OCI-LY7 (cell line): Measurements from ENCODE around the gene EPHX1. TPM values are rescaled to one million over a fixed set of nuclear protein-coding genes. Genes with fewer than 3 reads are reported as not detected.
"Not testable (repeated sequence)": the region's sequence is repeated elsewhere in the genome, so short reads cannot be mapped to it uniquely, and the experiment has no call there.

Source experiments
- BruUV-seq: library from RNA; stranded (reverse); fragments of 400-500 nt; replicated peaks from 2 replicates; lab custom pipeline; 2021; lab: Mats Ljungman, UMichigan
- CTCF ChIA-PET: fragments of 300-600 bp; sonication (Branson Sonifier 250); formaldehyde crosslinking; loops from one replicate; lab custom pipeline; 2022; ENCODE audit warnings: antibody characterized with exemption; ENCODE audit not compliant: unreplicated experiment; lab: Charles Lee
- POLR2A ChIA-PET: fragments of 300-600 bp; sonication (Branson Sonifier 250); formaldehyde crosslinking; loops from one replicate; lab custom pipeline; 2022; ENCODE audit warnings: antibody characterized with exemption; lab: Charles Lee
- DNase-seq: peaks from one replicate; pipeline ENCODE4 v3.0.0-alpha.2; 2015; ENCODE audit warnings: low spot score
- H2AFZ ChIP-seq: fragments of 200-600 bp; sonication (generic), shearing (Covaris generic); 2 replicates; pipeline ENCODE4 v1.6.1; 2014; ENCODE audit warnings: mild to moderate bottlenecking, antibody characterized with exemption, low read length, moderate library complexity
- H3K27ac ChIP-seq: fragments of 200-600 bp; sonication (generic); 2 replicates; pipeline ENCODE4 v1.5.1; 2014; ENCODE audit warnings: mixed run types, low read depth, mild to moderate bottlenecking, moderate library complexity, low read length, inconsistent platforms; ENCODE audit not compliant: poor library complexity, severe bottlenecking
- H3K36me3 ChIP-seq: fragments of 200-600 bp; sonication (generic); 2 replicates; pipeline ENCODE4 v1.6.1; 2014; ENCODE audit warnings: mild to moderate bottlenecking, antibody characterized with exemption, low read length, moderate library complexity, mixed read lengths; ENCODE audit not compliant: insufficient read depth
- H3K4me1 ChIP-seq: fragments of 200-600 bp; sonication (generic); 2 replicates; pipeline ENCODE4 v1.5.1; 2014; ENCODE audit warnings: mild to moderate bottlenecking, low read length; ENCODE audit not compliant: insufficient read depth, poor library complexity, severe bottlenecking
- H3K4me2 ChIP-seq: fragments of 200-600 bp; sonication (generic); 2 replicates; pipeline ENCODE4 v1.6.1; 2014; ENCODE audit warnings: mild to moderate bottlenecking, low read length
- H3K4me3 ChIP-seq: fragments of 200-600 bp; sonication (generic); 2 replicates; pipeline ENCODE4 v1.5.1; 2014; ENCODE audit warnings: mild to moderate bottlenecking, low read depth, low read length; ENCODE audit not compliant: poor library complexity, severe bottlenecking
- H3K79me2 ChIP-seq: fragments of 200-600 bp; sonication (generic); 2 replicates; pipeline ENCODE4 v1.6.1; 2016; ENCODE audit warnings: low read depth, mild to moderate bottlenecking, low read length, moderate library complexity, mixed read lengths; ENCODE audit not compliant: insufficient read depth
- H3K9me2 ChIP-seq: fragments of 200-600 bp; sonication (generic); 2 replicates; pipeline ENCODE4 v1.6.1; 2016; ENCODE audit warnings: mild to moderate bottlenecking, low read length, mixed read lengths; ENCODE audit not compliant: insufficient read depth
- H3K9me3 ChIP-seq: fragments of 200-600 bp; sonication (generic); 2 replicates; pipeline ENCODE4 v1.6.1; 2014; ENCODE audit warnings: mild to moderate bottlenecking, mixed run types, low read length, mixed read lengths
- H4K20me1 ChIP-seq: fragments of 200-600 bp; sonication (generic); 2 replicates; pipeline ENCODE4 v1.6.1; 2014; ENCODE audit warnings: mild to moderate bottlenecking, antibody characterized with exemption, low read length, moderate library complexity, mixed read lengths; ENCODE audit not compliant: insufficient read depth
- CTCF ChIP-seq: fragments of 200-600 bp; sonication (generic); conservative IDR thresholded peaks from 2 replicates; pipeline ENCODE4 v1.5.1; 2014; ENCODE audit warnings: mild to moderate bottlenecking, antibody characterized with exemption, low read length, moderate library complexity, mixed read lengths
- EZH2phosphoT487 ChIP-seq: fragments of 200-600 bp; sonication (generic); IDR thresholded peaks from 2 replicates; pipeline ENCODE4 v1.6.1; 2018; ENCODE audit warnings: low read depth, borderline replicate concordance, mild to moderate bottlenecking, mixed run types, antibody characterized with exemption, low read length, moderate library complexity, mixed read lengths
- intact Hi-C: fragments of 100-400 bp; cut with micrococcal nuclease; formaldehyde crosslinking; loops from one replicate; pipeline ENCODE4 v1.10.0; 2022; ENCODE audit not compliant: unreplicated experiment
- total RNA-seq, 2 experiments: library from RNA; depleted of rRNA in 1 of 2; stranded (reverse); fragments of >200 nt in 1 of 2; shearing (Covaris generic) in 1 of 2; gene quantifications; 2 replicates each; pipeline ENCODE4 v1.2.3, GENCODE V29; 2014 to 2022

Gene EPHX1
- total RNA-seq, 2 experiments from 2014 or later = 0.44 to 1.3 TPM

GRCh38 chr1:225806249-225806648, 3.7 kb upstream of the EPHX1 start:
- no peaks in the 10 kb centered on the region for H3K36me3 ChIP-seq
- TF ChIP-seq CTCF (no peak), EZH2phosphoT487 (no peak)
- CTCF ChIA-PET = no interaction called here
- H3K9me3 ChIP-seq = no peaks in the 10 kb centered on the region
- intact Hi-C loops = no loop called here
- no TSS peak for BruUV-seq
- H3K79me2 ChIP-seq = no peaks in the 10 kb centered on the region
- DNase-seq = no peak
- H3K9me2 ChIP-seq = no peaks in the 10 kb centered on the region
- H2AFZ ChIP-seq = no peak overlapping the region
- POLR2A ChIA-PET = interaction anchor here (0.6 kb wide), 1 partner anchor 139 kb away, joined by 4 read pairs; no protein-coding TSS in a partner anchor
- H3K4me3 ChIP-seq = no peak overlapping the region
- no peaks in the 10 kb centered on the region for H3K4me1 ChIP-seq
- H4K20me1 ChIP-seq = no peaks in the 10 kb centered on the region
- no peak overlapping the region for H3K27ac ChIP-seq
- H3K4me2 ChIP-seq = no peak overlapping the region

DNA sequence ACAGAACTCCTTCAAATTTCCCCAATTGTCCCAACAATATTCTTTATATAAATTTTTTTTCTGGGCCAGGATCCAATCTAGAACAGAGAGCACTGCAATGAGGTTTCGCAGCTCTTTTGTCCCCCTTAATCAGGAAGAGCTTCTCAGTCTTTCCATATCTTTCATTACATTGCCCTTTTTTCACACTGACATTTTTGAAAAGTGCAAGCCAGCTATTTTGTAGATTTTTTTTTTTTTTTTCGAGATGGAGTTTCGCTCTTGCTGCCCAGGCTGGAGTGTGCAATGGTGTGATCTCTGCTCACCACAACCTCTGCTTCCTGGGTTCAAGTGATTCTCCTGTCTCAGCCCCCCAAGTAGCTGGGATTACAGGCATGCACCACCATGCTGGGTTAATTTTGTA, 3.2 kb upstream of the EPHX1 start:
- DNase-seq, H3K79me2 ChIP-seq, H3K4me2 ChIP-seq, CTCF ChIA-PET, BruUV-seq, H3K27ac ChIP-seq, H3K36me3 ChIP-seq, H3K4me1 ChIP-seq, H3K9me3 ChIP-seq, H4K20me1 ChIP-seq, H2AFZ ChIP-seq, intact Hi-C loops, H3K4me3 ChIP-seq, H3K9me2 ChIP-seq: not testable (repeated sequence)
- POLR2A ChIA-PET = interaction anchor here (0.6 kb wide), 1 partner anchor 138 kb away, joined by 4 read pairs; no protein-coding TSS in a partner anchor

GRCh38 chr1:225808136-225808535, 1.8 kb upstream of the EPHX1 start:
- TF ChIP-seq EZH2phosphoT487 (no peak), CTCF (no peak)
- no peaks in the 10 kb centered on the region for H3K9me2 ChIP-seq
- H3K79me2 ChIP-seq = no peaks in the 10 kb centered on the region
- ChIA-PET CTCF (no interaction called here), POLR2A (interaction anchor here (0.5 to 0.7 kb wide), 2 partner anchors 26 to 27 kb away, joined by 3 to 4 read pairs; no protein-coding TSS in a partner anchor)
- no peaks in the 10 kb centered on the region for H3K36me3 ChIP-seq
- no peak for DNase-seq
- no peak overlapping the region for H3K4me2 ChIP-seq
- no TSS peak for BruUV-seq
- H3K9me3 ChIP-seq = no peaks in the 10 kb centered on the region
- H4K20me1 ChIP-seq = no peaks in the 10 kb centered on the region
- H3K27ac ChIP-seq = no peak overlapping the region
- H3K4me1 ChIP-seq = no peaks in the 10 kb centered on the region
- no peak overlapping the region for H2AFZ ChIP-seq
- H3K4me3 ChIP-seq = no peak overlapping the region
- intact Hi-C loops = no loop called here

- DNase-seq, BruUV-seq, H2AFZ ChIP-seq, H3K9me2 ChIP-seq, H4K20me1 ChIP-seq, H3K79me2 ChIP-seq, H3K36me3 ChIP-seq, H3K4me1 ChIP-seq, H3K27ac ChIP-seq, intact Hi-C loops, POLR2A ChIA-PET, H3K9me3 ChIP-seq, CTCF ChIA-PET: not testable (repeated sequence)
- H3K4me2 ChIP-seq = peak overlapping the region; percentile 53; the same call in 1 of the 2 replicates
- peak overlapping the region; percentile 63 for H3K4me3 ChIP-seq
Measured at GRCh38 chr1:225810579-225811538, 935 bp downstream of the EPHX1 start.
